GM23248 (cell line): ENCODE data around the gene LAMB2. TPM values are rescaled to one million over a fixed set of nuclear protein-coding genes. Genes with fewer than 3 reads are reported as not detected.

Source experiments
- DNase-seq: peaks from one replicate; pipeline ENCODE4 v3.0.0-alpha.2; 2015
- H2AFZ ChIP-seq: fragments of 200-600 bp; sonication (generic); 2 replicates; pipeline ENCODE4 v1.6.1; 2016; ENCODE audit warnings: antibody characterized with exemption
- H3F3A ChIP-seq: fragments of 200-600 bp; sonication (generic); 2 replicates; pipeline ENCODE4 v1.6.1; 2016; ENCODE audit warnings: mild to moderate bottlenecking, antibody characterized with exemption, mixed run types; ENCODE audit not compliant: insufficient read depth
- H3K27ac ChIP-seq: fragments of 200-600 bp; sonication (generic); 2 replicates; pipeline ENCODE4 v1.5.1; 2016; ENCODE audit warnings: mild to moderate bottlenecking
- H3K27me3 ChIP-seq: fragments of 200-600 bp; sonication (generic); replicated peaks from 2 replicates; pipeline ENCODE4 v1.6.1; 2016; ENCODE audit warnings: mild to moderate bottlenecking; ENCODE audit not compliant: insufficient read depth
- H3K36me3 ChIP-seq: fragments of 200-600 bp; sonication (generic); 2 replicates; pipeline ENCODE4 v1.6.1; 2016; ENCODE audit warnings: low read depth, mild to moderate bottlenecking
- H3K4me1 ChIP-seq: fragments of 200-600 bp; sonication (generic); 2 replicates; pipeline ENCODE4 v1.6.1; 2016; ENCODE audit warnings: mild to moderate bottlenecking; ENCODE audit not compliant: insufficient read depth
- H3K4me2 ChIP-seq: fragments of 200-600 bp; sonication (generic); one replicate; pipeline ENCODE4 v1.6.1; 2016; ENCODE audit warnings: mild to moderate bottlenecking; ENCODE audit not compliant: unreplicated experiment
- H3K4me3 ChIP-seq: fragments of 200-600 bp; sonication (generic); 2 replicates; pipeline ENCODE4 v1.5.1; 2016; ENCODE audit warnings: mild to moderate bottlenecking
- H3K79me2 ChIP-seq: fragments of 200-600 bp; sonication (generic); 2 replicates; pipeline ENCODE4 v1.6.1; 2016; ENCODE audit warnings: mild to moderate bottlenecking; ENCODE audit not compliant: insufficient read depth
- H3K9ac ChIP-seq: fragments of 200-600 bp; sonication (generic); 2 replicates; pipeline ENCODE4 v1.6.1; 2016; ENCODE audit warnings: mild to moderate bottlenecking
- H3K9me2 ChIP-seq: fragments of 200-600 bp; sonication (generic); 2 replicates; pipeline ENCODE4 v1.6.1; 2016; ENCODE audit warnings: mixed run types, mild to moderate bottlenecking, moderate library complexity; ENCODE audit not compliant: insufficient read depth
- H3K9me3 ChIP-seq: fragments of 200-600 bp; sonication (generic); one replicate; pipeline ENCODE4 v1.6.1; 2017; ENCODE audit warnings: low read depth
- H4K20me1 ChIP-seq: fragments of 200-600 bp; sonication (generic); 2 replicates; pipeline ENCODE4 v1.6.0; 2016; ENCODE audit not compliant: insufficient read depth
- EZH2 ChIP-seq: fragments of 200-600 bp; sonication (generic); IDR thresholded peaks from 2 replicates; pipeline ENCODE4 v1.6.1; 2018; ENCODE audit warnings: antibody characterized with exemption, mild to moderate bottlenecking; ENCODE audit not compliant: insufficient read depth, poor library complexity, severe bottlenecking
- EZH2phosphoT487 ChIP-seq: fragments of 200-600 bp; sonication (generic); IDR thresholded peaks from 2 replicates; pipeline ENCODE4 v1.6.1; 2018; ENCODE audit warnings: antibody characterized with exemption, moderate library complexity, mild to moderate bottlenecking, low read depth; ENCODE audit not compliant: insufficient read depth
- WGBS, 2 experiments: methylation state at CpG; one replicate each; pipeline ENCODE4 v1.1.6; 2015 to 2017; ENCODE audit warnings: low lambda C conversion rate in 2 of 2, low coverage in 1 of 2; ENCODE audit errors: missing lambda C conversion rate in 2 of 2; 5-methylcytosine and 5-hydroxymethylcytosine counted together
- in situ Hi-C: fragments of 300-500 bp; cut with MboI; formaldehyde crosslinking; loops from 2 replicates; pipeline ENCODE4 v1.15.0; 2020
- polyA plus RNA-seq: library from polyadenylated mRNA; unstranded; fragments of >200 nt; fragmentation: Nextera tagmentation; extraction: Ambion mirVana; gene quantifications from 2 replicates; pipeline ENCODE4 v1.2.1, GENCODE V29; 2016
- total RNA-seq: library from RNA; depleted of rRNA; stranded (reverse); fragments of >200 nt; shearing (Covaris generic); gene quantifications from 2 replicates; pipeline ENCODE4 v1.2.3, GENCODE V29; 2014

LAMB2 gene
- total and polyA plus RNA-seq, 2 experiments from 2014 or later = 539 to 894 TPM

DNA sequence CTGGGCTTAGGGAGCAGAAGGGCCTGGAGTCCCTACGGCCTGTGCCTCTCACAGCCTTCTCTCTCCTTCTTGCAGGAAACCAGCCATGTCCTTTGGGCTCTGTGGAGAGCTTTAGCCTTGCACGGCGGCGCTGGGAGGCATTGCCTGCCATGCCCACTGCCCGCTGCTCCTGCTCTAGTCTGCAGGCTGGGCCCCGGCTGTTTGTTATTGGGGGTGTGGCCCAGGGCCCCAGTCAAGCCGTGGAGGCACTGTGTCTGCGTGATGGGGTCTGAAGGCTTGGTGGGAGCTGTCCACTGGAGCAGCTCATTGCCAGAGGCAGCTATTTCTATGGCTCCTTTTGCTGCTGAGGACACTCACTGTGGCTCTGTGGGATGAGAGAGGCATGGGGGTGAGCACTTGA lies 42.7 kb upstream of the LAMB2 start:
- Histone ChIP-seq H3F3A (no peaks in the 10 kb centered on the region), H3K36me3 (no peaks in the 10 kb centered on the region), H3K9me3 (no peaks in the 10 kb centered on the region), H3K9me2 (no peaks in the 10 kb centered on the region), H2AFZ (no peak overlapping the region), H3K4me2 (no peak overlapping the region), H4K20me1 (no peaks in the 10 kb centered on the region), H3K4me3 (no peak overlapping the region), H3K9ac (no peak overlapping the region), H3K79me2 (peaks cover 18% of the 10 kb centered on the region; the same call in 1 of the 2 replicates), H3K4me1 (peaks cover 11% of the 10 kb centered on the region), H3K27me3 (no peaks in the 10 kb centered on the region), H3K27ac (no peak overlapping the region)
- TF ChIP-seq EZH2phosphoT487 (no peak), EZH2 (no peak)
- in situ Hi-C loops = no loop called here
- WGBS, 2 experiments = 80 to 81% methylated on average over 8 of the region's 8 CpGs
- DNase-seq = no peak

GRCh38 chr3:49174397-49174985 lies 41.6 kb upstream of the LAMB2 start:
- in situ Hi-C loops = loop anchor here (25.0 kb wide), 1 partner anchor 263 kb away; the partner anchor contains the start of gene NICN1
- Histone ChIP-seq H3K9me3 (no peaks in the 10 kb centered on the region), H3K36me3 (no peaks in the 10 kb centered on the region), H3K27me3 (no peaks in the 10 kb centered on the region), H3K27ac (no peak overlapping the region), H3K4me1 (peaks cover 12% of the 10 kb centered on the region), H3K4me2 (no peak overlapping the region), H2AFZ (no peak overlapping the region), H3K4me3 (no peak overlapping the region), H4K20me1 (no peaks in the 10 kb centered on the region), H3K9me2 (no peaks in the 10 kb centered on the region), H3K79me2 (peaks cover 18% of the 10 kb centered on the region; the same call in 1 of the 2 replicates), H3K9ac (no peak overlapping the region), H3F3A (no peaks in the 10 kb centered on the region)
- TF ChIP-seq EZH2 (no peak), EZH2phosphoT487 (no peak)
- WGBS, 2 experiments = 90 to 95% methylated on average over 9 of the region's 9 CpGs
- no peak for DNase-seq

DNA sequence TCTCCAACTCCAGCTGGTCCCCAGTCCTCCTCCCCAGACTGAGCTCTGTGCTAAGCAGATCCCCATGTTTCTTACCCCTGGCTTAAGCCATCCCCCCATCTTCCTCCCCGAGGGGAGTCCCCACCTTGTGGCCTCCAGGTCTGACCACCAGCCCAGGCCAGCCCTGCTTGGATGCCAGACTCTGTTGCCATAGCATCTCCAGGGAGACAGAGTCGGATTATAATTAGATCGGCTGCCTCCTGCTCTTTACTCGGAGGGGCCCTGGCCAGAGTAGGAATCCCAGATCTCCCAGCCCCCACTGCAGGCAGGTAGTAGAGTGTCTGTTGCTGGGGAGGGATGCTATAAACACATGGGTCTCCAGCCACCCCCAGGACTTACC lies 40.9 kb upstream of the LAMB2 start:
- 42 to 45% methylated on average over 4 of the region's 4 CpGs for WGBS, 2 experiments
- Histone ChIP-seq H3K9ac (no peak overlapping the region), H3K27me3 (no peaks in the 10 kb centered on the region), H3K27ac (no peak overlapping the region), H3K36me3 (no peaks in the 10 kb centered on the region), H4K20me1 (no peaks in the 10 kb centered on the region), H3K4me1 (peaks cover 12% of the 10 kb centered on the region), H3K4me3 (no peak overlapping the region), H3K79me2 (peaks cover 18% of the 10 kb centered on the region; the same call in 1 of the 2 replicates), H3K4me2 (no peak overlapping the region), H3K9me3 (no peaks in the 10 kb centered on the region), H3K9me2 (no peaks in the 10 kb centered on the region), H3F3A (no peaks in the 10 kb centered on the region), H2AFZ (no peak overlapping the region)
- TF ChIP-seq EZH2phosphoT487 = no peak
- no peak for TF ChIP-seq EZH2
- in situ Hi-C loops = loop anchor here (25.0 kb wide), 1 partner anchor 264 kb away; the partner anchor contains the start of gene NICN1
- DNase-seq = no peak

GRCh38 chr3:49173116-49173791 lies 40.4 kb upstream of the LAMB2 start:
- no peak overlapping the region for H3K4me2 ChIP-seq
- H3F3A ChIP-seq = no peaks in the 10 kb centered on the region
- H3K9ac ChIP-seq = no peak overlapping the region; the same call in 1 of the 2 replicates
- no peak overlapping the region for H3K4me3 ChIP-seq
- H3K9me3 ChIP-seq = no peaks in the 10 kb centered on the region
- no peaks in the 10 kb centered on the region for H3K36me3 ChIP-seq
- H3K27me3 ChIP-seq = no peaks in the 10 kb centered on the region
- no peak overlapping the region for H3K27ac ChIP-seq
- no peak for DNase-seq
- no peaks in the 10 kb centered on the region for H3K9me2 ChIP-seq
- H3K79me2 ChIP-seq = peaks cover 18% of the 10 kb centered on the region; the same call in 1 of the 2 replicates
- no peaks in the 10 kb centered on the region for H4K20me1 ChIP-seq
- in situ Hi-C loops = loop anchor here (25.0 kb wide), 1 partner anchor 264 kb away; the partner anchor contains the start of gene NICN1
- 48% methylated on average over 3 of the region's 3 CpGs for WGBS, 2 experiments
- no peak overlapping the region for H2AFZ ChIP-seq
- no peak for TF ChIP-seq EZH2phosphoT487
- TF ChIP-seq EZH2 = no peak
- peaks cover 12% of the 10 kb centered on the region for H3K4me1 ChIP-seq
